ENCODE measurements around the gene FRMD4A.

DNA sequence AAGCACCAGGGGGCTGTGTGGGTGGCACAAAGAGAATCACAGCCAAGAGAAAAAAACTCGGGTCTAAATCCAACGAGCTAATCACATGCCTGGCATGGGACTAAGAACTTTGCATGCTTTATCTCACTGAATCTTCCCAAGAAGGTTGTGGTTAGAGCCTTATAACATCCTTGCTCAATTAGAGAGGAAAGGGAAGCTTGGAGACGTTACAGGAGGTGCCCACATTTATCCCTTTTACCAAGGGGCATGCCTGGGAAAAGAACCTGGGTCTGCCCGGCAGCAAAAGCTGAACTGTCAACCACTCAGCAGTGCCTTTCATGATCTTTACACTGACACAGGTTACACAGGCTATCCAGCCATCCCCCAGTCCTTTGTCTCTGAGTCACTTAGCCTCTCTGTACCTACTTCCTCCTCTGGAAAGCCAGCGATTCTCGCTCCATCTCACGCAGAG, 553.8 kb downstream of the FRMD4A start:
- TF ChIP-seq, protein P1, sequence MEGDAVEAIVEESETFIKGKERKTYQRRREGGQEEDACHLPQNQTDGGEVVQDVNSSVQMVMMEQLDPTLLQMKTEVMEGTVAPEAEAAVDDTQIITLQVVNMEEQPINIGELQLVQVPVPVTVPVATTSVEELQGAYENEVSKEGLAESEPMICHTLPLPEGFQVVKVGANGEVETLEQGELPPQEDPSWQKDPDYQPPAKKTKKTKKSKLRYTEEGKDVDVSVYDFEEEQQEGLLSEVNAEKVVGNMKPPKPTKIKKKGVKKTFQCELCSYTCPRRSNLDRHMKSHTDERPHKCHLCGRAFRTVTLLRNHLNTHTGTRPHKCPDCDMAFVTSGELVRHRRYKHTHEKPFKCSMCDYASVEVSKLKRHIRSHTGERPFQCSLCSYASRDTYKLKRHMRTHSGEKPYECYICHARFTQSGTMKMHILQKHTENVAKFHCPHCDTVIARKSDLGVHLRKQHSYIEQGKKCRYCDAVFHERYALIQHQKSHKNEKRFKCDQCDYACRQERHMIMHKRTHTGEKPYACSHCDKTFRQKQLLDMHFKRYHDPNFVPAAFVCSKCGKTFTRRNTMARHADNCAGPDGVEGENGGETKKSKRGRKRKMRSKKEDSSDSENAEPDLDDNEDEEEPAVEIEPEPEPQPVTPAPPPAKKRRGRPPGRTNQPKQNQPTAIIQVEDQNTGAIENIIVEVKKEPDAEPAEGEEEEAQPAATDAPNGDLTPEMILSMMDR (IDR thresholded peaks at IDR 0.05) = no peak
- no peak for TF ChIP-seq POLR2A (IDR thresholded peaks at IDR 0.05)
